Pancreas (tissue), 10 donors: ENCODE data around the gene TMEM14B. TPM values are rescaled to one million over a fixed set of nuclear protein-coding genes. Genes with fewer than 3 reads are reported as not detected.
"Not testable (repeated sequence)": the region's sequence is repeated elsewhere in the genome, so short reads cannot be mapped to it uniquely, and the experiment has no call there.

Source experiments
- ATAC-seq, 4 donors: fragments of 200-7000 bp; cut with Tn5 transposase; one replicate each; pipeline versions ENCODE4 v1.8.0 to v1.9.1; 2020; ENCODE audit warnings: mild to moderate bottlenecking in 4 of 4, moderate library complexity in 4 of 4
- DNase-seq, 6 donors: peaks; one replicate each; pipeline ENCODE4 v3.0.0-alpha.2; 2020
- FAIRE-seq: peaks from 2 replicates; lab custom pipeline; 2012; peaks lifted over from hg19 to GRCh38; lab: Jason Lieb, UNC
- H3K27ac ChIP-seq, 4 donors: fragments of 200-600 bp; sonication (generic); 1 replicate in 3 of 4; 2 replicates in 1 of 4; pipeline versions ENCODE4 v1.5.0 to v1.8.0; 2020
- H3K27me3 ChIP-seq, 4 donors: fragments of 200-600 bp; one replicate each; pipeline ENCODE4 v1.8.0; 2021
- H3K36me3 ChIP-seq, 3 donors: fragments of 200-600 bp; sonication (generic) in 1 of 3; one replicate each; pipeline versions ENCODE4 v1.5.0 to v1.8.0; 2020 to 2021
- H3K4me1 ChIP-seq, 3 donors: fragments of 200-600 bp; one replicate each; pipeline ENCODE4 v1.8.0; 2021
- H3K4me3 ChIP-seq, 4 donors: fragments of 200-600 bp; sonication (generic) in 2 of 4; one replicate each; pipeline versions ENCODE4 v1.5.0 to v1.8.0; 2020 to 2021
- H3K9me3 ChIP-seq, 4 donors: fragments of 200-600 bp; one replicate each; pipeline ENCODE4 v1.8.0; 2021
- CTCF ChIP-seq, 4 donors: fragments of 200-600 bp; sonication (generic) in 3 of 4; IDR thresholded peaks; one replicate each; pipeline versions ENCODE4 v1.5.0 to v1.8.0; 2021; ENCODE audit warnings: antibody characterized with exemption in 4 of 4
- WGBS, 2 donors: extraction: QIAGEN DNeasy Blood & Tissue Kit; methylation state at CpG; one replicate each; pipeline ENCODE4 v1.1.7; 2013; 5-methylcytosine and 5-hydroxymethylcytosine counted together
- intact Hi-C, 3 donors: fragments of 100-400 bp; cut with DNase I; formaldehyde crosslinking; loops; one replicate each; pipeline versions ENCODE4 v1.11.1 to v1.14.2; 2022
- polyA plus RNA-seq, 2 donors: library from polyadenylated mRNA; stranded (reverse); fragments of 200-250 nt; gene quantifications; one replicate each; pipeline ENCODE4 v1.2.3, GENCODE V29; 2013
- total RNA-seq, 6 donors: library from RNA; stranded (reverse); fragmentation: NEBNext Ultra II Directional in 4 of 6; extraction: Animal tissue kit (Norgen Biotek cat#: 25700) in 4 of 6; gene quantifications; one replicate each; pipeline versions ENCODE4 v1.2.1 to v1.2.4, GENCODE V29; 2021 to 2023
- donor health status: healthy with polysubstance abuse.
- donor health status: DM: no; HTN: no; CAD: no; lungs with moderate emphysema.
- donor health status: DM: no; HTN: no; CAD: no.
- donor health status: control.
- donor health status: control.
- donor health status: Bipolar disorder and iron deficiency.
- donor health status: DM: yes; HTN: yes; CAD: no.
- donor health status: DM: no; HTN: no; CAD: no.
- donor health status: DM: no; HTN: no; CAD: no.
- donor health status: DM: yes; HTN: yes; CAD: no.

The TMEM14B gene
- total and polyA plus RNA-seq, 8 donors: 25.9 to 52.1 (median 35.3) TPM

GRCh38 chr6:10733151-10733715 is 14.4 kb upstream of the TMEM14B start:
- H3K27ac ChIP-seq: no peak overlapping the region
- TF ChIP-seq CTCF (IDR thresholded peaks at IDR 0.05): no peak
- H3K4me3 ChIP-seq: no peak overlapping the region
- H3K9me3 ChIP-seq: no peaks in the 10 kb centered on the region
- DNase-seq (no peak), ATAC-seq (no peak), FAIRE-seq (no peak)
- intact Hi-C loops: no loop called here
- H3K27me3 ChIP-seq: no peaks in the 10 kb centered on the region
- H3K36me3 ChIP-seq: peaks cover 0 to 27% (median 9%) of the 10 kb centered on the region in 3 donors
- no peaks in the 10 kb centered on the region for H3K4me1 ChIP-seq
- 93 to 94% methylated on average over 17 of the region's 17 CpGs for WGBS, 2 donors

- Histone ChIP-seq H3K4me3 (no peak overlapping the region), H3K27me3 (no peaks in the 10 kb centered on the region), H3K9me3 (no peaks in the 10 kb centered on the region), H3K4me1 (no peaks in the 10 kb centered on the region), H3K27ac (no peak overlapping the region), H3K36me3 (peaks cover 0 to 26% (median 9%) of the 10 kb centered on the region in 3 donors)
- DNase-seq (no peak), ATAC-seq (no peak), FAIRE-seq (no peak)
- no peak for TF ChIP-seq CTCF (IDR thresholded peaks at IDR 0.05)
- intact Hi-C loops: no loop called here
- WGBS, 2 donors: 94 to 96% methylated on average over 3 of the region's 3 CpGs
Observed at GRCh38 chr6:10733863-10734262, 13.7 kb upstream of the TMEM14B start.

GRCh38 chr6:10736731-10737130 is 10.9 kb upstream of the TMEM14B start:
- Histone ChIP-seq H3K27ac (no peak overlapping the region), H3K27me3 (no peaks in the 10 kb centered on the region), H3K4me1 (no peaks in the 10 kb centered on the region), H3K9me3 (no peaks in the 10 kb centered on the region), H3K36me3 (peaks cover 0 to 8% (median 3%) of the 10 kb centered on the region in 3 donors), H3K4me3 (no peak overlapping the region)
- TF ChIP-seq CTCF (IDR thresholded peaks at IDR 0.05): no peak
- DNase-seq: no peak
- ATAC-seq: no peak
- no peak for FAIRE-seq
- WGBS, 2 donors: 84 to 91% methylated on average over 2 of the region's 2 CpGs
- intact Hi-C loops: no loop called here

GRCh38 chr6:10740061-10740460 is 7.5 kb upstream of the TMEM14B start:
- H3K9me3 ChIP-seq: no peaks in the 10 kb centered on the region
- no peak for TF ChIP-seq CTCF (IDR thresholded peaks at IDR 0.05)
- no peaks in the 10 kb centered on the region for H3K36me3 ChIP-seq
- ATAC-seq (no peak), FAIRE-seq (no peak), DNase-seq (no peak)
- intact Hi-C loops: no loop called here
- H3K27ac ChIP-seq: no peak overlapping the region
- no peak overlapping the region for H3K4me3 ChIP-seq
- H3K27me3 ChIP-seq: no peaks in the 10 kb centered on the region
- no peaks in the 10 kb centered on the region for H3K4me1 ChIP-seq

GRCh38 chr6:10741643-10742042 is 6.0 kb upstream of the TMEM14B start:
- H3K27me3 ChIP-seq, intact Hi-C loops, H3K4me3 ChIP-seq, FAIRE-seq, ATAC-seq, H3K9me3 ChIP-seq, H3K27ac ChIP-seq, H3K36me3 ChIP-seq, H3K4me1 ChIP-seq, DNase-seq: not testable (repeated sequence)
- 78 to 87% methylated on average over 4 of the region's 4 CpGs for WGBS, 2 donors
